ENCODE results near the gene ZNF732. TPM values are rescaled to one million over a fixed set of nuclear protein-coding genes. Genes with fewer than 3 reads are reported as not detected.
A peak's percentile ranks its signal among the peaks of the same experiment; 100 is the strongest.

Gene ZNF732
- total and polyA plus RNA-seq, 2 experiments from 2014 or later = 6.0 to 49.2 TPM

DNA sequence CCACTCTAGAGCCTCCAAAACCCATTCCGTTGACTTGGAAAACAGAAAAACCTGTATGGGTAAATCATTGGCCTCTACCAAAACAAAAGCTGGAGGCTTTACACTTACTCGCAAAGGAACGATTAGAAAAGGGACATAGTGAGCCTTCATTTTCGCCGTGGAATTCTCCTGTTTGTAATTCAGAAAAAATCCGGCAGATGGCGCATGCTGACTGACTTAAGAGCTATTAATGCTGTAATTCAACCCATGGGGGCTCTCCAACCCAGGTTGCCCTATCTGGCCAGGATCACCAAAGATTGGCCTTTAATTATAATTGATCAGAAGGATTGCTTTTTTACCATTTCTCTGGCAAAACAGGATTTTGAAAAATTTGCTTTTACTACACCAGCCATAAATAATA lies 60.8 kb downstream of the ZNF732 start:
- no peaks in the 10 kb centered on the region for H3F3A ChIP-seq (replicated peaks; ENCODE audit: low read depth)
- H2AFZ ChIP-seq = no peak overlapping the region
- no peak for TF ChIP-seq CREB1 (CRISPR knock-in tag; IDR thresholded peaks at IDR 0.05; ENCODE audit: low read depth)
- no peak for TF ChIP-seq ZNF331 (CRISPR knock-in tag; IDR thresholded peaks at IDR 0.05; ENCODE audit: low read depth)
- no peak for TF ChIP-seq EZH2phosphoT487 (IDR thresholded peaks at IDR 0.05; ENCODE audit: unreplicated experiment)
- peak; percentile 12; the same call in 1 of the 2 replicates for TF ChIP-seq POLR2AphosphoS5 (IDR thresholded peaks at IDR 0.05; ENCODE audit: low read depth)
- TF ChIP-seq, protein P1, sequence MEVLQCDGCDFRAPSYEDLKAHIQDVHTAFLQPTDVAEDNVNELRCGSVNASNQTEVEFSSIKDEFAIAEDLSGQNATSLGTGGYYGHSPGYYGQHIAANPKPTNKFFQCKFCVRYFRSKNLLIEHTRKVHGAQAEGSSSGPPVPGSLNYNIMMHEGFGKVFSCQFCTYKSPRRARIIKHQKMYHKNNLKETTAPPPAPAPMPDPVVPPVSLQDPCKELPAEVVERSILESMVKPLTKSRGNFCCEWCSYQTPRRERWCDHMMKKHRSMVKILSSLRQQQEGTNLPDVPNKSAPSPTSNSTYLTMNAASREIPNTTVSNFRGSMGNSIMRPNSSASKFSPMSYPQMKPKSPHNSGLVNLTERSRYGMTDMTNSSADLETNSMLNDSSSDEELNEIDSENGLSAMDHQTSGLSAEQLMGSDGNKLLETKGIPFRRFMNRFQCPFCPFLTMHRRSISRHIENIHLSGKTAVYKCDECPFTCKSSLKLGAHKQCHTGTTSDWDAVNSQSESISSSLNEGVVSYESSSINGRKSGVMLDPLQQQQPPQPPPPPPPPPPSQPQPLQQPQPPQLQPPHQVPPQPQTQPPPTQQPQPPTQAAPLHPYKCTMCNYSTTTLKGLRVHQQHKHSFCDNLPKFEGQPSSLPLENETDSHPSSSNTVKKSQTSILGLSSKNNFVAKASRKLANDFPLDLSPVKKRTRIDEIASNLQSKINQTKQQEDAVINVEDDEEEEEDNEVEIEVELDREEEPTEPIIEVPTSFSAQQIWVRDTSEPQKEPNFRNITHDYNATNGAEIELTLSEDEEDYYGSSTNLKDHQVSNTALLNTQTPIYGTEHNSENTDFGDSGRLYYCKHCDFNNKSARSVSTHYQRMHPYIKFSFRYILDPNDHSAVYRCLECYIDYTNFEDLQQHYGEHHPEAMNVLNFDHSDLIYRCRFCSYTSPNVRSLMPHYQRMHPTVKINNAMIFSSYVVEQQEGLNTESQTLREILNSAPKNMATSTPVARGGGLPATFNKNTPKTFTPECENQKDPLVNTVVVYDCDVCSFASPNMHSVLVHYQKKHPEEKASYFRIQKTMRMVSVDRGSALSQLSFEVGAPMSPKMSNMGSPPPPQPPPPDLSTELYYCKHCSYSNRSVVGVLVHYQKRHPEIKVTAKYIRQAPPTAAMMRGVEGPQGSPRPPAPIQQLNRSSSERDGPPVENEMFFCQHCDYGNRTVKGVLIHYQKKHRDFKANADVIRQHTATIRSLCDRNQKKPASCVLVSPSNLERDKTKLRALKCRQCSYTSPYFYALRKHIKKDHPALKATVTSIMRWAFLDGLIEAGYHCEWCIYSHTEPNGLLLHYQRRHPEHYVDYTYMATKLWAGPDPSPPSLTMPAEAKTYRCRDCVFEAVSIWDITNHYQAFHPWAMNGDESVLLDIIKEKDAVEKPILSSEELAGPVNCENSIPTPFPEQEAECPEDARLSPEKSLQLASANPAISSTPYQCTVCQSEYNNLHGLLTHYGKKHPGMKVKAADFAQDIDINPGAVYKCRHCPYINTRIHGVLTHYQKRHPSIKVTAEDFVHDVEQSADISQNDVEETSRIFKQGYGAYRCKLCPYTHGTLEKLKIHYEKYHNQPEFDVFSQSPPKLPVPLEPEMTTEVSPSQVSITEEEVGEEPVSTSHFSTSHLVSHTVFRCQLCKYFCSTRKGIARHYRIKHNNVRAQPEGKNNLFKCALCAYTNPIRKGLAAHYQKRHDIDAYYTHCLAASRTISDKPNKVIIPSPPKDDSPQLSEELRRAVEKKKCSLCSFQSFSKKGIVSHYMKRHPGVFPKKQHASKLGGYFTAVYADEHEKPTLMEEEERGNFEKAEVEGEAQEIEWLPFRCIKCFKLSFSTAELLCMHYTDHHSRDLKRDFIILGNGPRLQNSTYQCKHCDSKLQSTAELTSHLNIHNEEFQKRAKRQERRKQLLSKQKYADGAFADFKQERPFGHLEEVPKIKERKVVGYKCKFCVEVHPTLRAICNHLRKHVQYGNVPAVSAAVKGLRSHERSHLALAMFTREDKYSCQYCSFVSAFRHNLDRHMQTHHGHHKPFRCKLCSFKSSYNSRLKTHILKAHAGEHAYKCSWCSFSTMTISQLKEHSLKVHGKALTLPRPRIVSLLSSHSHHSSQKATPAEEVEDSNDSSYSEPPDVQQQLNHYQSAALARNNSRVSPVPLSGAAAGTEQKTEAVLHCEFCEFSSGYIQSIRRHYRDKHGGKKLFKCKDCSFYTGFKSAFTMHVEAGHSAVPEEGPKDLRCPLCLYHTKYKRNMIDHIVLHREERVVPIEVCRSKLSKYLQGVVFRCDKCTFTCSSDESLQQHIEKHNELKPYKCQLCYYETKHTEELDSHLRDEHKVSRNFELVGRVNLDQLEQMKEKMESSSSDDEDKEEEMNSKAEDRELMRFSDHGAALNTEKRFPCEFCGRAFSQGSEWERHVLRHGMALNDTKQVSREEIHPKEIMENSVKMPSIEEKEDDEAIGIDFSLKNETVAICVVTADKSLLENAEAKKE (CRISPR knock-in tag; IDR thresholded peaks at IDR 0.05) = no peak
- peak; percentile 76 to 79 for TF ChIP-seq CTCF (conservative IDR thresholded peaks at IDR 0.05; ENCODE audit: low read depth in 2 of 2)
- peaks cover 28% of the 10 kb centered on the region for H3K4me1 ChIP-seq (ENCODE audit: insufficient read depth)
- H4K20me1 ChIP-seq (replicated peaks; ENCODE audit: insufficient read depth) = no peaks in the 10 kb centered on the region; the same call in 1 of the 2 replicates
- DNase-seq (ENCODE audit: low spot score) (peak; percentile 84), ATAC-seq (no peak)
- Mint-ChIP-seq H3K27me3 (ENCODE audit: insufficient read depth, low read depth, poor library complexity) (peaks cover 12% of the 10 kb centered on the region), H3K27ac (no peak overlapping the region), H3K36me3 (ENCODE audit: low read depth) (peaks cover 98% of the 10 kb centered on the region), H3K9me3 (peaks cover 86% of the 10 kb centered on the region), H3K4me3 (no peak overlapping the region), H3K4me1 (peaks cover 12% of the 10 kb centered on the region)
- peaks cover 56% of the 10 kb centered on the region for H3K79me2 ChIP-seq (replicated peaks; ENCODE audit: insufficient read depth)
- H3K4me2 ChIP-seq = 0 out of 2 replicates have a peak overlapping the region, but pooled peaks have one; percentile 63
- no peak overlapping the region for H3K4me3 ChIP-seq
- H3K27ac ChIP-seq (ENCODE audit: low read depth) = peak overlapping the region; percentile 64
- H3K9me2 ChIP-seq (ENCODE audit: insufficient read depth) = no peaks in the 10 kb centered on the region
- peaks cover 18% of the 10 kb centered on the region; the same call in 1 of the 2 replicates for H3K36me3 ChIP-seq (ENCODE audit: insufficient read depth)
- no peaks in the 10 kb centered on the region for H3K27me3 ChIP-seq (ENCODE audit: insufficient read depth)
